Mammary epithelial cell (primary cell): ENCODE results near the gene SLC6A19.

Source experiments
- CTCF ChIP-seq, 2 donors: IDR thresholded peaks in 1 of 2; conservative IDR thresholded peaks in 1 of 2; 2 replicates each; pipeline ENCODE4 v1.5.1; 2011 to 2012; ENCODE audit warnings: inconsistent platforms in 2 of 2, low read length in 2 of 2, mild to moderate bottlenecking in 2 of 2, control low read depth in 1 of 2, low read depth in 1 of 2; ENCODE audit not compliant: insufficient read depth in 1 of 2; ENCODE audit errors: extremely low read depth in 1 of 2
- EZH2 ChIP-seq: IDR thresholded peaks from 2 replicates; pipeline ENCODE4 v1.6.1; 2012; ENCODE audit warnings: low read length, inconsistent platforms, borderline replicate concordance

- TF ChIP-seq CTCF (conservative IDR thresholded peaks at IDR 0.05 in 1 of 2, IDR thresholded peaks at IDR 0.05 in 1 of 2; ENCODE audit: extremely low read depth in 1 of 2, insufficient read depth in 1 of 2, low read depth in 1 of 2, low read length in 2 of 2) (no peak), EZH2 (no peak)
Measured at GRCh38 chr5:1202798-1203185, 1.4 kb downstream of the SLC6A19 start.
